ENCODE measurements around the gene PLEKHG2. TPM values are rescaled to one million over a fixed set of nuclear protein-coding genes. Genes with fewer than 3 reads are reported as not detected.

Gene PLEKHG2
- total and polyA plus RNA-seq, 4 donors = 2.1 to 4.5 (median 3.0) TPM

DNA sequence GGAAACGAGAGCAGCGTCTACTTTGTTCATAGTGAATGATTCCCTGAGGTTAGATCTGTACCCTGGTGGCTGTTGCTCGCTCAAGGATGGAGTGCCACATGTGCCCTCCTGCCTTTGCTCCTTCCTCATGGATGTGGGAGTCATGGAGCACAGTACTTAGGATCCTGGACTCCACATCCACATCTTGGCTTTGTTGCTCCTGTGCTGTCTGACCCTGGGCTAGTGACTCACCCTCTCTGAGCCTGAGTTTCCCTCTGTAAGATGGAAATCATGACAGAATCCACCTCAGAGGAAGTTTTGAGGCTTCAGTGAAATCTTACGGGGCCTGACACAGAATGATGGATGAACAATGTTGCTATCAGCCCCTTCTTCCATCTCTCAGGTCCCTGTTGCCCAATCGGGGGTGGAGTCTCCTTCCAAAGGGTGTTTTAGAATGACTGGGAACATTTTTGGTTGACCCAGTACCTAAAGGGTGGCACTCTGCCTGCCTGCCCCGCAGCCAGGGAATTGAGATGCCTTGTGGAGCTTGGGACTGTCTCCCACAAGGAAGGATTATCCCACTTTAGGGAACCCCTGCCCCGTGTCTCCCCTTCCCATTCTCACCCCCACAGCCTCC lies 58.4 kb downstream of the PLEKHG2 start:
- Histone ChIP-seq H3K36me3 (ENCODE audit: control insufficient read depth in 4 of 4, insufficient read depth in 3 of 4, low read depth in 1 of 4, low read length in 3 of 4) (peaks cover 43 to 95% (median 70%) of the 10 kb centered on the region in 4 donors), H3K27ac (ENCODE audit: low read depth in 1 of 2, low read length in 2 of 2) (no peak overlapping the region), H3K4me3 (ENCODE audit: low read depth in 1 of 3, low read length in 3 of 3) (no peak overlapping the region), H3K4me1 (ENCODE audit: control insufficient read depth in 4 of 4, insufficient read depth in 4 of 4, low read length in 3 of 4) (no peaks in the 10 kb centered on the region), H3K9ac (ENCODE audit: low read depth in 1 of 2, low read length in 2 of 2) (no peak overlapping the region), H3K9me3 (ENCODE audit: control insufficient read depth in 4 of 4, low read length in 3 of 4) (no peaks in the 10 kb centered on the region), H3K27me3 (ENCODE audit: control insufficient read depth in 4 of 4, insufficient read depth in 4 of 4, low read length in 3 of 4) (no peaks in the 10 kb centered on the region)
- TF ChIP-seq EGR1 (IDR thresholded peaks at IDR 0.05; ENCODE audit: low read depth in 2 of 2) = no peak
- TF ChIP-seq, protein P1, sequence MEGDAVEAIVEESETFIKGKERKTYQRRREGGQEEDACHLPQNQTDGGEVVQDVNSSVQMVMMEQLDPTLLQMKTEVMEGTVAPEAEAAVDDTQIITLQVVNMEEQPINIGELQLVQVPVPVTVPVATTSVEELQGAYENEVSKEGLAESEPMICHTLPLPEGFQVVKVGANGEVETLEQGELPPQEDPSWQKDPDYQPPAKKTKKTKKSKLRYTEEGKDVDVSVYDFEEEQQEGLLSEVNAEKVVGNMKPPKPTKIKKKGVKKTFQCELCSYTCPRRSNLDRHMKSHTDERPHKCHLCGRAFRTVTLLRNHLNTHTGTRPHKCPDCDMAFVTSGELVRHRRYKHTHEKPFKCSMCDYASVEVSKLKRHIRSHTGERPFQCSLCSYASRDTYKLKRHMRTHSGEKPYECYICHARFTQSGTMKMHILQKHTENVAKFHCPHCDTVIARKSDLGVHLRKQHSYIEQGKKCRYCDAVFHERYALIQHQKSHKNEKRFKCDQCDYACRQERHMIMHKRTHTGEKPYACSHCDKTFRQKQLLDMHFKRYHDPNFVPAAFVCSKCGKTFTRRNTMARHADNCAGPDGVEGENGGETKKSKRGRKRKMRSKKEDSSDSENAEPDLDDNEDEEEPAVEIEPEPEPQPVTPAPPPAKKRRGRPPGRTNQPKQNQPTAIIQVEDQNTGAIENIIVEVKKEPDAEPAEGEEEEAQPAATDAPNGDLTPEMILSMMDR (IDR thresholded peaks at IDR 0.05; ENCODE audit: low read depth, low read length, missing input control) = no peak
- no peak for TF ChIP-seq YY1 (IDR thresholded peaks at IDR 0.05)
- no peak for TF ChIP-seq SP1 (IDR thresholded peaks at IDR 0.05)
- no peak for TF ChIP-seq JUND (IDR thresholded peaks at IDR 0.05)
- TF ChIP-seq, protein P2, sequence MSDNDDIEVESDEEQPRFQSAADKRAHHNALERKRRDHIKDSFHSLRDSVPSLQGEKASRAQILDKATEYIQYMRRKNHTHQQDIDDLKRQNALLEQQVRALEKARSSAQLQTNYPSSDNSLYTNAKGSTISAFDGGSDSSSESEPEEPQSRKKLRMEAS (IDR thresholded peaks at IDR 0.05) = no peak
- no peak for TF ChIP-seq RXRA (IDR thresholded peaks at IDR 0.05)
- TF ChIP-seq, protein P3, sequence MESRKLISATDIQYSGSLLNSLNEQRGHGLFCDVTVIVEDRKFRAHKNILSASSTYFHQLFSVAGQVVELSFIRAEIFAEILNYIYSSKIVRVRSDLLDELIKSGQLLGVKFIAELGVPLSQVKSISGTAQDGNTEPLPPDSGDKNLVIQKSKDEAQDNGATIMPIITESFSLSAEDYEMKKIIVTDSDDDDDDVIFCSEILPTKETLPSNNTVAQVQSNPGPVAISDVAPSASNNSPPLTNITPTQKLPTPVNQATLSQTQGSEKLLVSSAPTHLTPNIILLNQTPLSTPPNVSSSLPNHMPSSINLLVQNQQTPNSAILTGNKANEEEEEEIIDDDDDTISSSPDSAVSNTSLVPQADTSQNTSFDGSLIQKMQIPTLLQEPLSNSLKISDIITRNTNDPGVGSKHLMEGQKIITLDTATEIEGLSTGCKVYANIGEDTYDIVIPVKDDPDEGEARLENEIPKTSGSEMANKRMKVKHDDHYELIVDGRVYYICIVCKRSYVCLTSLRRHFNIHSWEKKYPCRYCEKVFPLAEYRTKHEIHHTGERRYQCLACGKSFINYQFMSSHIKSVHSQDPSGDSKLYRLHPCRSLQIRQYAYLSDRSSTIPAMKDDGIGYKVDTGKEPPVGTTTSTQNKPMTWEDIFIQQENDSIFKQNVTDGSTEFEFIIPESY (IDR thresholded peaks at IDR 0.05) = no peak
- TF ChIP-seq FOXA2 (IDR thresholded peaks at IDR 0.05) = no peak
- TF ChIP-seq GABPA (IDR thresholded peaks at IDR 0.05 in 1 of 2, conservative IDR thresholded peaks at IDR 0.05 in 1 of 2) = no peak
- DNase-seq (ENCODE audit: low spot score) = no peak
- 89% methylated on average over 7 of the region's 7 CpGs for WGBS

DNA sequence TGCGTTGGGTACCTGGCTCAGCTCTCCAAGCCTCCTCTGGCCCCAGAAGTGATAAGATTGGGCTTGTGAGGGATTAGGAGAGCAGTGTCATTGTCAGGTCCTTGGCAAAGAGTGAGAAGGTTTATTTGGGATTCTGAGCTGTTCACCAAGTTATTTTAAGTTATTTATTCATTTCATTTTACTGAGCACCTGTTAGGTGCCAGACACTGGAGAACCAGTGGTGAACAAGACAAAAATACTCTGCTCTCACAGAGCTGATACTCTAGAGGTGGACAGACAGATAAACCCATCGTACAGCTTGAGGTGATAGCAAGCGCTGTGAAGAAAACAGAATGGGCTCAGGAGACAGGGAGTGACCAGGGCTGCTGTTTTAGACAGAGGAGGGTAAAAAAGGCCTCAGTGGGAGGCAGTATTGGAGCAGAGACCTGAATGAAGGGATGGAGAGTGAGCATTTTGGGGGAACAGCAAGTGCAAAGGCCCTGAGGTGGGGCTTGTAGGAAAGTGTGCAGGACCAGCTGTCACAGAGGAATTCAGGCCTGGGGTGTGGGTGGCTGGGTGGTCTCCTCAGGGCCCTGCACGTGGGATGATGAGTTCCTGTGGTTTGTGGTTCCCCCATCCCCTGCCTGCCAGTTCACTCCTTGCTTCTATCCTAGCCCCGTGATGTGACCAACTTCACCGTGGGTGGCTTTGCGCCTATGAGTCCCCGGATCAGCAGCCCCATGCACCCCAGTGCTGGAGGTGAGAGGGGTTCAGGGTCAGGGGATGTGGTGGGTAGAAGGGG lies 59.5 kb downstream of the PLEKHG2 start:
- DNase-seq (ENCODE audit: low spot score) = no peak
- H3K9ac ChIP-seq (ENCODE audit: low read depth in 1 of 2, low read length in 2 of 2) = no peak overlapping the region
- 91% methylated on average over 8 of the region's 8 CpGs for WGBS
- H3K27ac ChIP-seq (ENCODE audit: low read depth in 1 of 2, low read length in 2 of 2) = no peak overlapping the region
- H3K27me3 ChIP-seq (ENCODE audit: control insufficient read depth in 4 of 4, insufficient read depth in 4 of 4, low read length in 3 of 4) = no peaks in the 10 kb centered on the region
- no peaks in the 10 kb centered on the region for H3K9me3 ChIP-seq (ENCODE audit: control insufficient read depth in 4 of 4, low read length in 3 of 4)
- TF ChIP-seq, protein P4, sequence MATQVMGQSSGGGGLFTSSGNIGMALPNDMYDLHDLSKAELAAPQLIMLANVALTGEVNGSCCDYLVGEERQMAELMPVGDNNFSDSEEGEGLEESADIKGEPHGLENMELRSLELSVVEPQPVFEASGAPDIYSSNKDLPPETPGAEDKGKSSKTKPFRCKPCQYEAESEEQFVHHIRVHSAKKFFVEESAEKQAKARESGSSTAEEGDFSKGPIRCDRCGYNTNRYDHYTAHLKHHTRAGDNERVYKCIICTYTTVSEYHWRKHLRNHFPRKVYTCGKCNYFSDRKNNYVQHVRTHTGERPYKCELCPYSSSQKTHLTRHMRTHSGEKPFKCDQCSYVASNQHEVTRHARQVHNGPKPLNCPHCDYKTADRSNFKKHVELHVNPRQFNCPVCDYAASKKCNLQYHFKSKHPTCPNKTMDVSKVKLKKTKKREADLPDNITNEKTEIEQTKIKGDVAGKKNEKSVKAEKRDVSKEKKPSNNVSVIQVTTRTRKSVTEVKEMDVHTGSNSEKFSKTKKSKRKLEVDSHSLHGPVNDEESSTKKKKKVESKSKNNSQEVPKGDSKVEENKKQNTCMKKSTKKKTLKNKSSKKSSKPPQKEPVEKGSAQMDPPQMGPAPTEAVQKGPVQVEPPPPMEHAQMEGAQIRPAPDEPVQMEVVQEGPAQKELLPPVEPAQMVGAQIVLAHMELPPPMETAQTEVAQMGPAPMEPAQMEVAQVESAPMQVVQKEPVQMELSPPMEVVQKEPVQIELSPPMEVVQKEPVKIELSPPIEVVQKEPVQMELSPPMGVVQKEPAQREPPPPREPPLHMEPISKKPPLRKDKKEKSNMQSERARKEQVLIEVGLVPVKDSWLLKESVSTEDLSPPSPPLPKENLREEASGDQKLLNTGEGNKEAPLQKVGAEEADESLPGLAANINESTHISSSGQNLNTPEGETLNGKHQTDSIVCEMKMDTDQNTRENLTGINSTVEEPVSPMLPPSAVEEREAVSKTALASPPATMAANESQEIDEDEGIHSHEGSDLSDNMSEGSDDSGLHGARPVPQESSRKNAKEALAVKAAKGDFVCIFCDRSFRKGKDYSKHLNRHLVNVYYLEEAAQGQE (IDR thresholded peaks at IDR 0.05) = no peak
- no peak for TF ChIP-seq NR2F2 (IDR thresholded peaks at IDR 0.05)
- no peak for TF ChIP-seq SP1 (IDR thresholded peaks at IDR 0.05)
- no peak for TF ChIP-seq RXRA (IDR thresholded peaks at IDR 0.05)
- no peak for TF ChIP-seq HNF4A (conservative IDR thresholded peaks at IDR 0.05)
- TF ChIP-seq TAF1 (conservative IDR thresholded peaks at IDR 0.05) = no peak
- no peak for TF ChIP-seq HNF4G (IDR thresholded peaks at IDR 0.05)
- TF ChIP-seq GABPA (IDR thresholded peaks at IDR 0.05 in 1 of 2, conservative IDR thresholded peaks at IDR 0.05 in 1 of 2) = no peak
- no peak for TF ChIP-seq JUND (IDR thresholded peaks at IDR 0.05)
- no peak for TF ChIP-seq YY1 (IDR thresholded peaks at IDR 0.05)
- no peak overlapping the region for H3K4me3 ChIP-seq (ENCODE audit: low read depth in 1 of 3, low read length in 3 of 3)
- H3K4me1 ChIP-seq (ENCODE audit: control insufficient read depth in 4 of 4, insufficient read depth in 4 of 4, low read length in 3 of 4) = no peaks in the 10 kb centered on the region
- peaks cover 37 to 93% (median 67%) of the 10 kb centered on the region in 4 donors for H3K36me3 ChIP-seq (ENCODE audit: control insufficient read depth in 4 of 4, insufficient read depth in 3 of 4, low read depth in 1 of 4, low read length in 3 of 4)
